Omental fat pad (tissue), 4 donors: ENCODE results near the gene SELENOM. TPM values are rescaled to one million over a fixed set of nuclear protein-coding genes. Genes with fewer than 3 reads are reported as not detected.
"Not testable (repeated sequence)": the region's sequence is repeated elsewhere in the genome, so short reads cannot be mapped to it uniquely, and the experiment has no call there.

Experiments used
- ATAC-seq: fragments of 150-250 bp; one replicate; pipeline ENCODE4 v1.9.1; 2016; ENCODE audit warnings: mild to moderate bottlenecking, moderate library complexity; ENCODE audit not compliant: low FRiP score
- DNase-seq: peaks from one replicate; pipeline ENCODE4 v3.0.0-alpha.2; 2019; ENCODE audit warnings: low spot score
- CTCF ChIP-seq, 3 donors: fragments of 450-650 bp; IDR thresholded peaks; one replicate each; pipeline ENCODE4 v1.5.1; 2016 to 2017; ENCODE audit warnings: antibody characterized with exemption in 3 of 3, mild to moderate bottlenecking in 3 of 3, moderate library complexity in 2 of 3
- total RNA-seq, 4 donors: library from RNA; depleted of rRNA; stranded (reverse); fragments of >200 nt; gene quantifications; one replicate each; pipeline ENCODE4 v1.1.0, GENCODE V29; 2016

SELENOM gene
- total RNA-seq, 4 donors from 2014 or later = 162 to 346 (median 230) TPM

- no peak for TF ChIP-seq CTCF (IDR thresholded peaks at IDR 0.05)
- ATAC-seq (no peak), DNase-seq (peak; percentile 62)
These were observed 24.6 kb downstream of the SELENOM start for GRCh38 chr22:31082606-31083376.

GRCh38 chr22:31081963-31082605 is 25.3 kb downstream of the SELENOM start:
- no peak for TF ChIP-seq CTCF (IDR thresholded peaks at IDR 0.05)
- DNase-seq (no peak), ATAC-seq (no peak)

DNA sequence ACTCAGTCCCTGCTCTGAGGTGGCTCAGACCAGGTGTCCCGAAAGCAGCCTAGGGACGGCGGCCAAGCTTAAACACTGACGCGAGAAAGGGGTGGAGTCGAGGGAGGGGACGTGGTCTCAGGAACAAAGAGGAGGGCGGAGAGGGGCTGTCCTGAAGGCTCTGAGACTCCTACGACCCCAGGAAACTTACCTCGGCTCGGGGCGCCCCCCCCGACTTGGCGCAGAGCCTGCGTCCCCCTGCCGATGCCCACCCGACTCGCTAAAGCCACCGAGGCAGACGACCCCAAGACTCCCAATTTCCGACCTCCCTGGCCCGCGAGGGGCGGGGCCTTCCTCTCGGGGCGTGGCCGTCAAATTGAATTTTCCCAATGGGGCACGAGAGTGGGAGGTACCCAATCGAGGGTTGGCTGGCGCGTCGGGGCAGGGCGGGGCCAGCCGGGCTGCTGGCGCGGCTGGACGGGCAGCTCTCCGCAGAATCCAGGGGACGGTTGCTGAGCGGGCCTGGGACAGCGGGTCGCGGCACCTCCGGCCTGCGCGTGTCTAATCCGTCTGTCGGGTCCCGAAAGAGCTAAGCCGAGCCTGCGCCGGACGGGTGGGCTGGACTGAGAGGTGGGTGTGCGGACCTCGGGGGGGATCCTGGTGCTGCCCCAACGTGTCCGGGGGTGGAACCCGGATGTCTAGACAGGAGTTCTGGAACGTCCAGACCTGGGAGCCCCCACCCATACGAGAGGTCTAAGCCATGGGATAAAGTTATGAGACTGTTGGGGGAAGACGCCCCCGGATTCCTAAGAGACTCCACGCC is 26.3 kb downstream of the SELENOM start, which contains the start of gene SMTN:
TSS of gene SMTN (plus strand) at position 471 of the 802 bp plus-strand sequence. CDS start 1,941 bp downstream, outside the sequence.
- peak; percentile 76 for ATAC-seq
- TF ChIP-seq CTCF (IDR thresholded peaks at IDR 0.05) = no peak

GRCh38 chr22:31080164-31080847 is 27.1 kb downstream of the SELENOM start:
- TF ChIP-seq CTCF (IDR thresholded peaks at IDR 0.05) = no peak
- ATAC-seq (no peak), DNase-seq (no peak)

More for the DNA sequence above, 26.3 kb downstream of the SELENOM start, which contains the start of gene SMTN:
- peak; percentile 73 for DNase-seq

- TF ChIP-seq CTCF (IDR thresholded peaks at IDR 0.05) = no peak
- no peak for DNase-seq
- ATAC-seq = no peak
These were observed 28.2 kb downstream of the SELENOM start for GRCh38 chr22:31079095-31079642.

DNA sequence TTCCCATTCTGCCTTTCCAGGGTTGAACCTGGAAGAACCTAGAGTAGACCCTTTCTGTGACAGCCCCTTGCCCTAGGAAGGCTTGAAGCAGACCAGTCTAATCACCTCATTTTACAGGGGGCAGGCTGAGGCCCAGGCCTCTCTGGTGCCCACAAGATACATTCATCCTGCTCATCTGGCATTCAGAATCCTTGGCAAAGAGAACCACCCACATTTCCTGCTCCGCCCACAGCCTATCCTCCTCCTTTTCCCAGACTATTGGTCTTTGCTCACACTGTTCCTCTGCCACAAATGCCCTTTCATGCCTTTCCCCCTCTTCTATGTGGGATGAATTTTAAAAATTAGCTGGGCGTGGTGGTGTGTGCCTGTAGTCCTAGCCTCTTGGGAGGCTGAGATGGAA is 29.0 kb downstream of the SELENOM start:
- DNase-seq = not testable (repeated sequence)

More for the DNA sequence above, 29.0 kb downstream of the SELENOM start:
- not testable (repeated sequence) for ATAC-seq
